DND-41 (cell line): ENCODE results near the gene CD83.

Experiments
- CTCF ChIP-seq: IDR thresholded peaks from 2 replicates; pipeline ENCODE4 v1.5.1; 2012; ENCODE audit warnings: borderline replicate concordance, low read length, moderate library complexity, mild to moderate bottlenecking; ENCODE audit not compliant: poor library complexity, severe bottlenecking; ENCODE audit errors: extremely low read depth
- EZH2 ChIP-seq: IDR thresholded peaks from 3 replicates; pipeline ENCODE4 v1.6.1; 2012; ENCODE audit warnings: borderline replicate concordance, low read depth, mild to moderate bottlenecking, moderate library complexity, low read length, inconsistent platforms; ENCODE audit not compliant: severe bottlenecking

- no peak for TF ChIP-seq EZH2
- no peak for TF ChIP-seq CTCF
Observed at GRCh38 chr6:14132921-14133275, 15.3 kb downstream of the CD83 start.
